ENCODE measurements around the gene FAM107B. TPM values are rescaled to one million over a fixed set of nuclear protein-coding genes. Genes with fewer than 3 reads are reported as not detected.

The FAM107B gene
- total and polyA plus RNA-seq, 2 of the 8 experiments (the other 6 are each of a cell fraction or from before 2014, with no cell fraction given): 7.5 to 28.1 TPM

GRCh38 chr10:14553448-14553847 lies 221.2 kb downstream of the FAM107B start:
- POLR2A ChIA-PET (ENCODE audit: partially characterized antibody): interaction anchor here (1.1 kb wide), 1 partner anchor 51 kb away, joined by 5 read pairs; no protein-coding TSS in a partner anchor
- no peaks in the 10 kb centered on the region for H3K27me3 ChIP-seq (replicated peaks in 1 of 4; ENCODE audit: control insufficient read depth in 3 of 4, extremely low read depth in 1 of 4, insufficient read depth in 3 of 4, low read length in 3 of 4)
- peaks cover 0 to 6% of the 10 kb centered on the region in 2 experiments for H4K20me1 ChIP-seq (replicated peaks in 1 of 2; ENCODE audit: control insufficient read depth in 1 of 2, insufficient read depth in 2 of 2, low read length in 2 of 2)
- no peak overlapping the region for H3K4ac ChIP-seq (replicated peaks; ENCODE audit: insufficient read length, low read depth, low read length)
- no peaks in the 10 kb centered on the region; the same call in 1 of the 2 replicates for H3K23me2 ChIP-seq (ENCODE audit: low read depth, low read length)
- H4K5ac ChIP-seq (ENCODE audit: insufficient read length, low read depth, low read length): no peak overlapping the region
- H3K27ac ChIP-seq (ENCODE audit: low read depth, low read length): no peak overlapping the region
- H3K79me1 ChIP-seq (ENCODE audit: low read depth, low read length): peaks cover 9% of the 10 kb centered on the region
- no peak overlapping the region for H4K91ac ChIP-seq (replicated peaks; ENCODE audit: insufficient read length, low read length)
- FAIRE-seq: no peak
- H3K14ac ChIP-seq (ENCODE audit: insufficient read length): no peak overlapping the region
- peaks cover 0 to 18% (median 11%) of the 10 kb centered on the region in 4 experiments; a peak in 6 of 7 replicates for H3K4me1 ChIP-seq (replicated peaks in 1 of 4; ENCODE audit: control insufficient read depth in 3 of 4, insufficient read depth in 4 of 4, low read length in 3 of 4)
- H2BK12ac ChIP-seq (ENCODE audit: low read depth, low read length): no peak overlapping the region
- no peak overlapping the region; a peak in 2 of 7 replicates for H3K9ac ChIP-seq (replicated peaks in 1 of 4; ENCODE audit: extremely low read depth in 1 of 4, low read depth in 3 of 4, low read length in 3 of 4)
- no peak for DNase-seq (ENCODE audit: low read depth in 1 of 2, low spot score in 2 of 2)
- no peak overlapping the region for H3K18ac ChIP-seq (ENCODE audit: extremely low read depth, low read length)
- H2AK5ac ChIP-seq (ENCODE audit: low read depth, low read length): no peak overlapping the region
- H3K9me3 ChIP-seq (ENCODE audit: insufficient read depth in 2 of 2, low read depth in 1 of 2, low read length in 1 of 2): no peaks in the 10 kb centered on the region
- no peak overlapping the region for H3K4me3 ChIP-seq (ENCODE audit: extremely low read depth in 1 of 4, insufficient read depth in 2 of 4, low read depth in 3 of 4, low read length in 4 of 4)
- no peak overlapping the region for H2BK120ac ChIP-seq (replicated peaks; ENCODE audit: low read depth, low read length)
- no peak for TF ChIP-seq CREB1 (IDR thresholded peaks at IDR 0.05)
- no peak for TF ChIP-seq SUZ12 (IDR thresholded peaks at IDR 0.05; ENCODE audit: low read length)
- H3K4me2 ChIP-seq (ENCODE audit: insufficient read depth in 1 of 2, low read depth in 2 of 2, low read length in 2 of 2): no peak overlapping the region
- no peak overlapping the region for H2BK20ac ChIP-seq (ENCODE audit: low read length)
- no peaks in the 10 kb centered on the region for H3K36me3 ChIP-seq (ENCODE audit: control insufficient read depth in 2 of 4, insufficient read depth in 4 of 4, low read length in 3 of 4)
- CTCF ChIA-PET (ENCODE audit: partially characterized antibody): interaction anchor here (0.8 to 11.3 kb wide), 4 partner anchors 10 to 283 kb away, joined by 3 to 112 read pairs (median 4); no protein-coding TSS in a partner anchor
- H2BK15ac ChIP-seq (ENCODE audit: low read length): no peak overlapping the region
- H3K79me2 ChIP-seq (ENCODE audit: control insufficient read depth in 1 of 2, insufficient read depth in 2 of 2, low read length in 2 of 2): peaks cover 0 to 7% of the 10 kb centered on the region in 2 experiments; a peak in 2 of 4 replicates
- no peak overlapping the region for H2AFZ ChIP-seq (ENCODE audit: low read length)
- H3K56ac ChIP-seq (replicated peaks; ENCODE audit: insufficient read length, low read depth, low read length): no peak overlapping the region
- H3K23ac ChIP-seq (ENCODE audit: insufficient read length): no peak overlapping the region
- H4K8ac ChIP-seq (ENCODE audit: extremely low read depth, insufficient read depth, low read length): no peak overlapping the region
- 76% methylated on average over 1 of the region's 1 CpG; no CpG with 5 or more reads in 1 of the 2 experiments for WGBS, 2 experiments (ENCODE audit: extremely low coverage in 1 of 2, insufficient coverage in 1 of 2, insufficient read length in 1 of 2, insufficient replicate concordance in 2 of 2, low coverage in 1 of 2, low lambda C conversion rate in 2 of 2, missing lambda C conversion rate in 1 of 2)
- no peak overlapping the region for H2BK5ac ChIP-seq (ENCODE audit: low read depth, low read length)

Measured in H1 (cell line).